GM12872 (cell line): ENCODE results near the gene PDGFRA.

Source experiments
- TF ChIP-seq, protein P1 (sequence below): IDR thresholded peaks from 3 replicates; pipeline ENCODE4 v1.5.1; 2011; ENCODE audit warnings: low read depth, mild to moderate bottlenecking, low read length, moderate library complexity; ENCODE audit not compliant: insufficient read depth

PDGFRA gene

DNA sequence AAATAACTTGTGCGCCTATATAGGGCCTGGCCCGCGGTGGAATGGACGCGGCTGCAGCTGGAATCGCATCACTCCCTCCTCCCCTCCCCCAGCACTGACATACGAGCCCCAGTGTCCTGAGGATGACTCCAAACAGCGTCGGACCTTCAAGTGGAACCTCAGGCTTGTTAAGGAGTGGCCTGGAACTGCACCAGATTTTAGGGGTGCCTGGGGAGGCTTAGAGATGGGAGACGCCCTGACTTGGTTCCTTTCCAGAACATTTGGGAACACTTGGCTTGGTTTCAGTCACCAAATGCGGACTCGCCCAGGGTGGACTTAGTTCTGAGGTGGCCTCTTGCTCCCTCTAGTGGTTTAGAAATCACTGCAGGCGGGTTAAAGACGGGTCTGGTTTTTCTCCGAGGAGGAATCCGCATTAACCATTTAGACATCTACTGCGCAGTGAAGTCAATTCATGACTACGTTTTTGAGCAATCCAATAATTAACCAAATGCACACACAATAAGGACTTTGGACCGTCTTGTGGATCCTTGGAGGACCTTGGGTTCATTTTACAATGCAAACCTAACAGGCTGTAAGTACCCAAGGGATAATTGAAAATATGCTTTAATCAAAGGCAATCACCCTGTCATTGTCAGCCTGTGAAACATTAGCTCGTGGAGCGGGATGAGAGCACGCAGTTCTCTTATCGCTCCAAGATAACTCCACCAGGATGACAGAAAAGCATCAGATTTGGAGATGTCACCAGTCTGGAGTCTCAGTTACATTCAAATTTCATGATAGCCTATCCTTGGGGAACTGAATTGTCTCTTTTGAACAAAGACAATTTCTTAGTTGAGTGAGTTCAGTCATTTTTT is 11.2 kb upstream of the PDGFRA start:
- TF ChIP-seq, protein P1, sequence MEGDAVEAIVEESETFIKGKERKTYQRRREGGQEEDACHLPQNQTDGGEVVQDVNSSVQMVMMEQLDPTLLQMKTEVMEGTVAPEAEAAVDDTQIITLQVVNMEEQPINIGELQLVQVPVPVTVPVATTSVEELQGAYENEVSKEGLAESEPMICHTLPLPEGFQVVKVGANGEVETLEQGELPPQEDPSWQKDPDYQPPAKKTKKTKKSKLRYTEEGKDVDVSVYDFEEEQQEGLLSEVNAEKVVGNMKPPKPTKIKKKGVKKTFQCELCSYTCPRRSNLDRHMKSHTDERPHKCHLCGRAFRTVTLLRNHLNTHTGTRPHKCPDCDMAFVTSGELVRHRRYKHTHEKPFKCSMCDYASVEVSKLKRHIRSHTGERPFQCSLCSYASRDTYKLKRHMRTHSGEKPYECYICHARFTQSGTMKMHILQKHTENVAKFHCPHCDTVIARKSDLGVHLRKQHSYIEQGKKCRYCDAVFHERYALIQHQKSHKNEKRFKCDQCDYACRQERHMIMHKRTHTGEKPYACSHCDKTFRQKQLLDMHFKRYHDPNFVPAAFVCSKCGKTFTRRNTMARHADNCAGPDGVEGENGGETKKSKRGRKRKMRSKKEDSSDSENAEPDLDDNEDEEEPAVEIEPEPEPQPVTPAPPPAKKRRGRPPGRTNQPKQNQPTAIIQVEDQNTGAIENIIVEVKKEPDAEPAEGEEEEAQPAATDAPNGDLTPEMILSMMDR, result peak; percentile 85

DNA sequence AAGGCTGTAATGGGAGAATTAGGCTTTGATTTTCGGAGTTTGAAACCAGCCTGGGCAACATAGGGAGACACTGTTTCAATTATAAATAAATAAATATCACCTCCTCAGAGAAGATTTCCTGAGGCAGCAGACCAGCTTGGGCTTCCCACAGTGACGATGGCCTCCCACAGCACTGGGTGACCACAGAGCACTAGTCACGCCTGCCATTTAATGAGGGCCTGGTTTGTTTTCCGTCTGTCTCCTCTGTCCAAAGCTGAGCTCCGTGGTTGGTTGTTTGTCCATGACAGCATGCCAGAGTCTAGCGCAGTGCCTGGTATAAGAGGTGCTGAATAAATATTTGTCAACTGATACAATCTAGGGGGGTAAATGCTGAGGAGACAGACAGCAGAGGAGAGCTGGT is 10.4 kb upstream of the PDGFRA start:
- TF ChIP-seq, protein P1, result no peak

DNA sequence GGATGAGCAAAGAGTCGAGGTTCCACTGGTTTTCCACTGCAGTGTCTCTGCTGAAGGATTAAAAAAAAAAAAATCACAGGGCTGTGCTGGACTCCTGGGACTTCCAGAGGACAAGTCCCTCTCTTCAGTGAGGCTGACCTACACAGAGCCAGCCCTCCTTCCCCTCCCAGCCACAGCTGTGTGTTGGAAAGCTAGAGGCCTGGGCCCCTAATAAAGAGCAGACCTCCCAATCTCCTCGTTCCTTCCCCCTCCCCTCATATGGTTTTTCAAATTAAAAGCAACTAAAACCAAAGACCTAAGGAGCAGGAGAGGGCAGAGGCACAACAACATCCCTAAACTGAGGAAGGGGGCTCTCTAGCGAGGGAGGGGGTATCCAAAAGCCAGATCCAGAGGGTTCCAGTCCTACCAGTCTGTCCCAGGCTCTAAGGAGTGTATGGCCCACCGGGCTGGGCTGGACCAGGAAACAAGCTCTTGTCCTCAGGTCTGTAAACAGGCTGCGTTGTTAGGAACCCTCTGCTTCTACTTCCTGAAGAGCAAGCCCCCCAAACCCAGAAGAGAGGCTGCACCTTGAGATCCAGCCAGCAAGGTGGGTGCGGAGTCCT is 4.0 kb upstream of the PDGFRA start:
- TF ChIP-seq, protein P1, result no peak

DNA sequence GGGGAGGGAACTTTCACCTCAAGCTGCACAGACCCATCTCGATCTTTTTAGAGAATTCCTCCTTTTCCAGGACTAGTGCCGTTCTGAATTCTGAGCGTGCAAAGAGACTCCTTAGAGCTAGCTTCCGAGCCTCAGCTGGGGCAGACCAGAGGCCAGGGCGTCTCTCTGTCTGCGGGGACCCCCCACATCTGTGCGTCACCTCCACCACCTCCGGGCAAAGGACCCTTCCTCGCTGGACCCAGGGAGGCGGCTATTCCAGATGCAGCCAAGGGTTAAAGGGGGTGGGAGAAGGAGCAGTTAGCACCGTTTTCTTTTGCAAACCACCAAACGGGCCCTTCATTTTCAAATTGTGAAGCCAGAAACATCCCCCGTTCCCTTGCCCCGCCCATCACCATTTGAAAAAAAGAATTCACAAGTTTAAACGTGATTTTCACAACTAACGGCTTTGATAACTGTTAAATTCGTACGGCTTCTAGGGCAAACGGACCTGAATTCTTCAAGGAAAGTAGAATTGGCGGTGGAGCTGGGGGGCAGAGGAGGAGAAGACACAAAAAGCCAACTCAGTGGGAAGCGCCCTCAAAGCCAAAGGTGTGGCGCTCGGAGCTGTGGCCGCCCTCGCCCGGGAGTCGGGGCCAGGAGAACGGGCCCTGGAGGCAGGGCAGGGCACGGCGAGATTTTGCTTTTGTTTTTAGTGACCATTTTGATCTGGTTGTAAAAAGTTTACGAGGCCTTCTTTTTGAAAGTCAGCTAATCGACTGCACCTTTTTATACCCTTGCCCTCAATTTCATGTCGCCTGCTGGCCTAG is 3.3 kb upstream of the PDGFRA start:
- TF ChIP-seq, protein P1, result no peak

DNA sequence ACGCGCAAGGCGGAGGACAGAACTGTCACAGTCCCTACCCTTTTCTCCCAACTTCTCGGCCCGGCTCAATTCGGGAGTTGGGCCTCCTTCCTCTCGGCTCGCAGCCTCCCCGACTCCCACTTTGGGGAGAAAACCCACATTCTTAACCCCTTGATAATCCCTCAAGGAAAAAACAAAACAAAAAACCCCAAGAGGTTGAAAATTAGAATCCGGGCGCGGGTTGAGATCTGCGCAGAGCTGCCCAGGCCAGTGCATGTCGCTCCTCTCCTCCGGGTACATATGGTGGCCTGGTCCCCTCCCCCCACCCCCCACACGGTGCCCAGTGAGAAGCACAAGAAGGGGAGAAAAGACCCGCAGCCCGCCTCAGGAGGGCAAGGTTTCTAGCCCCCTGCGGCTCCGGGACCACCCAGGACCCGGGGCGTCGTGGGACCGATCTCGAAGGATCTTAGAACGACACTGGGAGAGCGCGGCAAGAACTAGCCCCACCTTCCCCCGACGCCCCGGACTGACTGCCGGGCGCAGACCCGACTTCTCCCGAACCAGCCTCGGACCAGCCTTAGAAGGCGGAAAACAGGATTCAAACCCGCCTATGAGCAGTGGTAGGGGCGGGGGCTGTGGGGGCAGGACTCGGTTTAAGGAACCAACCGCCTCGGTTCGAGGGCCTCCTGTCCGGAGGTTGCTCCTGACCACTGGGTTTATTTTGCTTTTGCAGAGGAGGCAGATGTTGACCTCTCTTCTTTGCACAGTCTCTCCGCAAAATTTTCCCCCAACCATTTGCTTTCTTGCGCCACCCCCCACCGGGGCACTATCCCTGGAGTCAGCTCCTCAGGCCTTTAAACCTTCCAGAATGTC is 2.5 kb upstream of the PDGFRA start:
- TF ChIP-seq, protein P1, result no peak

DNA sequence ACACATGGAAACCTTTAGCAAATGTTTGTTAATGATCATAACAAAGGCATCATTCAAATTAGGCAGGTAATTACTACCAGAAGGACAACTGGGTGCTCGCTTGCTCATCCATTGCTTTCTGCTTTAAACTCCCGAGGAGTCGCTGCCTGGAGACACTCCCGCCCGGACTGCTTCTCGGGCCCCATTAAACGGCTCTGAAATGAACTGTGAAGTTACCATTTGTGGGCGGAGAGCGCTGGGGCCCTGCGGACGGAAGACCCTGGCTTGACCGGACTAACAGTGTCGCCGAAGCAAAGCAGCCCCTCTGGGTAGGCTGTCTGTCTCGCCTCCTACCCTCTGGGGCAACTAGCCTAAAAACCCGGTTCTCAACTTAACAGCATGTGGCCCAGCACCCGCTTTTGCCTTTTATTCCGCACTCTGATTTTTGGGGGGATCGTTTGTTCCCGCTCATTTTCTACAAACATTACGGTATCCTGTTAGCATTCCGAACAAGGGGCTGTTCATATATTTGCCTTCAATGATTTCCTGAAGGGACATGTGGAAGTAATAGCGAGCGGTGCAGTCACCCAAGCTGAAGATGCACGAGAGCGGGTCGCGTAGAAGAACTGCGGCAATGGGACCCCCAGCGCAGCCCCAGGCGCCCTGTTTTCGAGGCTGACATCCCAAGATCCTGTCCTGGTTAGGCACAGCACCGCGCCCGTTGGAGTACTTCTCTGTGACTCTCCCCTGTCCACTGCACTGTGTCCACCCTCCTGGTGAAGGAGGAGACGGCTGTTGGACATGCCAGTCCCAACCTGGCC is 1.6 kb upstream of the PDGFRA start:
- TF ChIP-seq, protein P1, result no peak
